ENCODE measurements around the gene CPPED1. TPM values are rescaled to one million over a fixed set of nuclear protein-coding genes. Genes with fewer than 3 reads are reported as not detected.

Gene CPPED1
- total RNA-seq, 2 donors from 2014 or later: 12.0 to 12.4 TPM

DNA sequence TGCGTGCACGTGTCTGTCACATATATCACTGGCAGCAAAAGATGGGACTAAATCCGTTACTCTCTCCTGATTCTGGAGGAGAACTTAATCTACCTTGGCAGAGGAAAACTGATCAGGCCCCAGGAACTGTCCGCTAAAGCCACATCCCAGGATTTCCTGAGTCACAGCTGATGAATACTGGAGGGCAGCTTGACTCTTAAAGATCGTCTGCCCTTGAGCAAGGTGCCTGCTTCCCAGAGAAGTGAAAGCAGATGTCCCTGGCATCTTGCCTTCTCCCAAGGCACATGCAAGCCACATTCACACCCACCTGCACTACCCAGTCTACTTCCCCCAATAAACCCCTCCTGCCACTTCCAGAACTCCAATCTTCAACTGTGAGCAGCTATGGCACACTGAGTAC is 99.8 kb downstream of the CPPED1 start:
- intact Hi-C loops (cut with DNase I): no loop called here
- ATAC-seq (no peak), DNase-seq (no peak)

GRCh38 chr16:12700161-12700560 is 103.5 kb downstream of the CPPED1 start:
- ATAC-seq (no peak), DNase-seq (no peak)
- intact Hi-C loops (cut with DNase I): no loop called here

DNA sequence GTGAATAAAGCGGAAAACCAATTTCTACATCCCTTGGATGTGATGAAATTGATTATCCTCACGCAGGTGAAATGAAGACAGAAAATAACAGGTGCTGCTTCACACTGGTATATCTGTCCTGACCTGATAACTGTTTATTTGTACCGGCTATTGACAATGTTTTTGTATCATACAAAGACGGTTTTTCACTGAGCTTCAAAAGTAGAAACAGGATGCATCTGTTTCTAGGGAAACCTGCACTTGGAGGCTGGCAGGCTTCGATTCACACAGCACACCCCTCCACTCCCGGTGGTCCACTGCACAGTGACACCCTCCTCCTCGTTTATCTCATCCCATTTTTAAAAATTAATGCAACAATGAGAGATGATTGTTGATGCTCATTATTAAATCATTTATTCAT is 104.5 kb downstream of the CPPED1 start:
- DNase-seq (no peak), ATAC-seq (no peak)
- intact Hi-C loops (cut with DNase I): no loop called here

GRCh38 chr16:12697437-12697836 is 106.2 kb downstream of the CPPED1 start:
- intact Hi-C loops (cut with DNase I): no loop called here
- DNase-seq (no peak), ATAC-seq (no peak)

- DNase-seq (no peak), ATAC-seq (no peak)
- intact Hi-C loops (cut with DNase I): no loop called here
Observed at GRCh38 chr16:12695454-12695853, 108.2 kb downstream of the CPPED1 start.

DNA sequence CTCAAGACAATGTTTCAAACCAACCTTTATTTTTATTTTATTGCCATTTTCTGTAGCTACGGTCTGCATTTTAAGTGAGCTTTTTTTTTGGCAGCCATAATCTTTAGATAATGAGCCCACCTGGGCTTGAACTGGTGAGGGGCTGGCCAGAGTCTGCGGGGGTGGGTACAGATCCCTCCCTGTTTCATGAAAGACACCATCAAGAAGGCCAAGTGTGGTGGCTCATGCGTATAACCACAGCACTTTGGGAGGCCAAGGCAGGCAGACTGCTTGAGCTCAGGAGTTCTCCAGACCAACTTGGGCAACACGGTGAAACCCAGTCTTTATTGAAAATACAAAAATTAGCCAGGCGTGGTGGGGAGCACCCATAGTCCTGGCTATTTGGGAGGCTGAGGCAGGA is 113.7 kb downstream of the CPPED1 start:
- ATAC-seq (no peak), DNase-seq (no peak)
- intact Hi-C loops (cut with DNase I): no loop called here

DNA sequence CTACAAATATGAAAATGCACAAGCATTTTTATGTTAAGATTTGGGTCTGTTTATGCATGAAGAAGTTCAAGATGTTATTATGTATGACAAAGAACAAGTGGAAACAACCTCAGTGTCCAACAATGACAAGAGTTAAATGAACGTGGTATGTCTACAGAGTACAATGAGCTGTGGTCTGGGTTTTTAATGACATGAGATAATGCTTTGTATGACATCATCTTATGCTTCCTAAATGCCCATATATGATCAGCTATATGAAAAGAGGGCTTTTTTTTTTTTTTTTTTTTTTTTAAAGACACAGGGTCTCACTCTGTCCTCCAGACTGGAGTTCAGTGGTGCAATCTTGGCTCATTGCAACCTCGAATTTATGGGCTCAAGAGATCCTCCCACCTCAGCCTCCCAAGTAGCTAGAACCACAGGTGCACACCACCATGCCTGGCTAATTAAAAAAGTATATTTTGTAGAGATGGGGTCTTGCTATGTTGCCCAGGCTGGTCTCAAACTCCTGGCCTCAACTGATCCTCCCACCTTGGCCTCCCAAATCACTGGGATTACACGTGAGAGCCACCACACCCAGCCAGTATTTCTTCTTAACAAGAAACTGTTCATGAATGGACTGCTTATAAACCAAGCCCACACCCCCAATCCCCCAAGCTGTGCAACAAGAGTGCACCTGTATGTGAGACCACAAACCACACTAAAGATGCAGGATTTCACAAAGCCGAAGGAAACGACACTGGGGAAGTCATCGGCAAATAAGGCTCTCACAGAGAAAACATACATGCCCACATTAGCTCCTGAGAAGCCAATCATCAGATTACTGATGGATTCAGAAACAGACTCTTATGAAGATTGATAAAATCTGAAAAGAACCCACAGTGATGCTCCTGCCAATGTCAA is 114.5 kb downstream of the CPPED1 start:
- intact Hi-C loops (cut with DNase I): no loop called here
- no peak for DNase-seq
- ATAC-seq: no peak

DNA sequence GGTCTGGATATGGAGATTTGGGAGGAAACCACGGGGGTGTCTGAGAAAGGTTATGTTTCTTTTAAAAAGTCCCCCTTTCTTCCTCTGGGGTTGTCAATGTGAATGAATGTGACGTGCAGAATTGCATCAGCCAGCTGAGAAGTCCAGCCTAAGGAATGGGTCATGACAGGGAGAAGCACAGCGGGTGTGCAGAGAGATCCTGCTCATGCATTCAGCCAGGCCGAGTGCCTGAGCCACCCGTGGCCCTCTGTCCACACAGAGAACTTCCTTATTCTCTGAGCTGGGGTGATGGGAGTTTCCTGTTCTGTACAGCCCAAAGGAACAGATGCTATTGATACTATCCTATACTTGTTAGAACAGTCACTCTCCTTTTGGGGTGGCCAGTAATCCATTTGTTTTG is 117.9 kb downstream of the CPPED1 start:
- DNase-seq (no peak), ATAC-seq (peak in 1 of 2 donors; percentile 56)

DNA sequence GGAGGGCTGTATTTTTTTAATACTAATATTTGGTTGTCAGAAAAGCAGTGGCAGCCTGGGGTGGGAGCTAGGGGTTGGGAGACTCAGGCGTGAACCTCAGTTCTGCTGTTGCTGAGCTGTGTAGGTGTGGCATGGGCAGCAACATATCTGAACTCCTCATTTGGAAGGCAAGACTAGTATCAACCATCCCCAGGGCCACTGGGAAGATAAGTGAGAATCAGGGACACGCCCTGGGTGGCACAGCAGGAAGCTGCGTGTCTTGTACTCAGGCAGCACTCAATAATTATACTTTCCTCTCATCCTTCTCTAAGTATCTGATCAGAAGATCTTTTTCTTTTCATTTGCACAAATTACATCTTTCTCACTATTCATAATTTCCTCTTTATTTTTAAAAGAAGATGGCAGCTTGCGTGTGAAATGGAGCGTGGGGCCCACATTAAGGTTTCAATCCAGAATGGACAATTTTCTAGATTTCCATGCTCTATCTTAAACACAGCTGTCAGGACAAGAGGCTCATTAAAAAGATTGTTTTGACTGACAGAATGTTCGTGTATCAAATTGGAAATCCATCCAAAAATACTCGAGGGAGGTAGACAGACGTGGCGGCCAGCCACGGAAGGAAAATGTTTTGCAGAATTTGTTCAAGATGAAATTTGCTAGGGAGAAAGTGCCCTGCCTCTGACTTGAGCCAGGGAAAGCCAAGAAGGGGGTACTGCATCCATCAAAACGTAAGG is 121.1 kb downstream of the CPPED1 start:
- no peak for DNase-seq
- no peak for ATAC-seq
- intact Hi-C loops (cut with DNase I): no loop called here

More for the DNA sequence above, 117.9 kb downstream of the CPPED1 start:
- intact Hi-C loops (cut with DNase I): no loop called here

- DNase-seq: no peak
- intact Hi-C loops (cut with DNase I): no loop called here
- peak in 1 of 2 donors; percentile 34 for ATAC-seq
Observed at GRCh38 chr16:12681653-12682052, 122.0 kb downstream of the CPPED1 start.

DNA sequence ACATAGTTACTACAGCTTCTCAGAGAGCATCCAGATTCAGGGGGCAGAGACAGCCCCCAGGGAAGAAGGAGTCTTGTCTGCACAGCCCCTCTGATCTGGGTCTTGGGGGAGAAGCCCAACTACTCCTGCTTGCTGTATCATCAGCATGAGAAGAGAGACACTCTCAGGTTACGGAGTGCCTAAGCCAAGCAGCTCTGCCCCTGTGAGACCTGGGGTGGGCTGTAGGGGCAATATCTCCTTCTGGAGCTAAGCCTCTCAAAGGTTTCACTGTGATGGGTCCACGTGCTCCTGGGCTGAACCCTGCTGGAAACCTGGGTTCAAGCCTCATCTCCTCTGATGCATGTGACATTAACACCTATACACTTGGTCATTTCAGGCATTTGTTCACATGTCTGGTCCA is 123.2 kb downstream of the CPPED1 start:
- intact Hi-C loops (cut with DNase I): no loop called here
- no peak for DNase-seq
- ATAC-seq: no peak

DNA sequence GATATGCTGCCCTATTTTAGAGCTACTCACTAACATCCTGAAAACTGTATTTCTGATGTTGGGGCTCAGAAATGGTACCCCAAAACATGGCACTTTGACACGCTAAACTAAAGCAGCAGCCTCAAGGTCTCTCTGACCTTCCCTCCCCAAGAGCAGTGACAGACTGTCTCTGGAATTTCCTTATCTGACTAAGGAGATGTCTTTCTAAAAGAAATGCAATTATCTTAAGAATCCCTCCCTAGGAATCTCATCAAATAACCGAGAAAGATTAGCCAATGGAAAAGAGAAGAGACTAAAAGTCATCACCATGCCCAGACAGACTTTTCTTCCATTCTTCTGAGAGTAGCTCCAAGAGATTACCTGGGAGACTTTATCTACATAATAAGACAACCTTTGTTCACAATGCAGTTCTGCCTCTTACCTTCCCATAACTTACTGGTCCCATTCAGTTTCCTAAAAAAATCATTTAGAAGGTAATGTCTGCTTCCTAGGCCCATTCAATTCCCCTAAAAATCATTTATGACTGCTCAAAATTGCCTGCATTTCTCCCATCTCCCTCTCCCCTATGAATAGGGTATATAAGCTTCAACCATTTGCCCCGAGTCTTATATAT is 123.9 kb downstream of the CPPED1 start:
- DNase-seq (no peak), ATAC-seq (no peak)
- intact Hi-C loops (cut with DNase I): no loop called here

GRCh38 chr16:12678983-12679382 is 124.7 kb downstream of the CPPED1 start:
- intact Hi-C loops (cut with DNase I): no loop called here
- no peak for DNase-seq
- ATAC-seq: no peak

DNA sequence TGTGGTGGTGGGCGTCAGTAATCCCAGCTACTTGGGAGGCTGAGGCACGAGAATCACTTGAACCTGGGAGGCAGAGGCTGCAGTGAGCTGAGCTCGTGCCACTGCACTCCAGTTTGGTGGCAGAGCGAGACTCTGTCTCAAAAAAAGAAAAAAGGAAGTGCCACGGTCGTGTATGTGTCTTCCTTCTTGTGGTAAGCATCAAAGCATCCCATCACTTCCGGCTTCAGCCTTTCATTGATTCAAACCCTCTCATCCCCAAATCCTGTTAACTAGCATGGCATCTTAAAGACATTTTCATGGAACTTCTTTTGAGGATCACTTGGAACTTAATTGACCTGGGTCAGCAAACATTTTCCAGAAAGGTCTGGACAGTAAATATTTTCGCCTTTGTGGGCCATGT is 126.2 kb downstream of the CPPED1 start:
- DNase-seq (no peak), ATAC-seq (no peak)
- intact Hi-C loops (cut with DNase I): no loop called here

GRCh38 chr16:12675852-12676251 is 127.8 kb downstream of the CPPED1 start:
- intact Hi-C loops (cut with DNase I): no loop called here

DNA sequence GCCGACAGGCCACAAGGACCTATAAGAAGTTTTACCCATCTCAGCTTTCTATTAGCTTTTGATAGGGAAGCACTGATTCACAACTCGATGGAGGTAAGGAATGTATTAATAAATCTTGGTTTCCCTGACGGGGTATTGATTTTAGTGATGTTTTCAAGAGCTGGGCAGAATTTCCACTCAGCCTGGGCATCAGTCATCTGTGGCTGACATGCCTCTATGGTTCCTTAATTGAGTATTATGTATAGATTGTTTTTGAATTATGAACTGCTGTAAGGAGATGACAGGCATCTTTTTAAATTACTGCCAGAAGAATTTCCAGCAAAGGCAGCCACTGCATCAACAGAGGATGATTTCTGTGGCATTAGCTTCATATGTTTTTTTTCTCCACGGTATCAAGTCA is 128.6 kb downstream of the CPPED1 start:
- intact Hi-C loops (cut with DNase I): no loop called here
- ATAC-seq (no peak), DNase-seq (no peak)

More at GRCh38 chr16:12675852-12676251, 127.8 kb downstream of the CPPED1 start:
- ATAC-seq (no peak), DNase-seq (no peak)

DNA sequence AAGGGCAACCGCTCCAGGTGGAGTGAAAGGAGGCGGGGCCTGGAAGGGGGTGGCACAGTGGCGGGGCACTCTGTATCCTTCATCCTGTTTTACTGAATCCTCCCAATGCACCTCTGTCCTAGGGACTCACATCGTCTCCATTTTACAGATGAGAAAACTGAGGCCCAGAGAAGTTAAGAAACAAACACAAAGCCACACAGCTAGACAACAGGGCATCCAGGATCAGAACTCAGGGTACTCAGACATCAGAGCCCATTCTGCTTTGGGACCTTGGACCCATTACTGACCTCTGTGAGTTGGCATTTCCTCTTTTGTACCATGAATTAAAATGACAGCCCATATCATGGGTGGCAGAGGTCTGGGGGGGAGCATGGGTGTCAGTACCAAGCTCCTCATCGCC is 129.2 kb downstream of the CPPED1 start:
- DNase-seq: no peak
- ATAC-seq: no peak
- intact Hi-C loops (cut with DNase I): no loop called here

GRCh38 chr16:12674071-12674470 is 129.6 kb downstream of the CPPED1 start:
- intact Hi-C loops (cut with DNase I): no loop called here
- DNase-seq (no peak), ATAC-seq (no peak)

- no peak for DNase-seq
- ATAC-seq: no peak
- intact Hi-C loops (cut with DNase I): no loop called here
Observed at GRCh38 chr16:12673466-12673865, 130.2 kb downstream of the CPPED1 start.

- ATAC-seq (no peak), DNase-seq (no peak)
- intact Hi-C loops (cut with DNase I): no loop called here
Observed at GRCh38 chr16:12672986-12673385, 130.7 kb downstream of the CPPED1 start.

Data from left cardiac atrium (tissue), 4 donors.